ENCODE measurements around the gene DNAH12. TPM values are rescaled to one million over a fixed set of nuclear protein-coding genes. Genes with fewer than 3 reads are reported as not detected.

DNAH12 gene
- total RNA-seq, 1 experiment from 2014 or later, result not detected

GRCh38 chr3:57314204-57314603 is 229.9 kb downstream of the DNAH12 start:
- Histone ChIP-seq H3K4me2 (ENCODE audit: low read length) (no peak overlapping the region), H3K4me1 (ENCODE audit: control insufficient read depth in 1 of 2, insufficient read depth in 2 of 2, low read length in 2 of 2) (no peaks in the 10 kb centered on the region), H3K79me2 (ENCODE audit: insufficient read depth, low read length) (no peaks in the 10 kb centered on the region), H3K9me2 (ENCODE audit: insufficient read depth) (no peaks in the 10 kb centered on the region), H3K27ac (ENCODE audit: low read depth, low read length) (no peak overlapping the region), H3K27me3 (ENCODE audit: insufficient read depth, low read length) (no peaks in the 10 kb centered on the region), H3K9me3 (ENCODE audit: control insufficient read depth in 1 of 2, insufficient read depth in 1 of 2, low read depth in 1 of 2, low read length in 2 of 2) (peaks cover 0 to 4% of the 10 kb centered on the region in 2 experiments; a peak in 2 of 4 replicates), H3K36me3 (ENCODE audit: control insufficient read depth in 1 of 2, insufficient read depth in 2 of 2, low read length in 2 of 2) (no peaks in the 10 kb centered on the region), H2AFZ (ENCODE audit: low read depth, low read length, poor library complexity, severe bottlenecking) (no peak overlapping the region), H3K4me3 (replicated peaks in 1 of 2; ENCODE audit: low read depth in 1 of 2, low read length in 2 of 2) (no peak overlapping the region), H4K20me1 (ENCODE audit: insufficient read depth) (no peaks in the 10 kb centered on the region), H3K9ac (ENCODE audit: low read length) (no peak overlapping the region)
- intact Hi-C loops (cut with micrococcal nuclease), result no loop called here
- CTCF ChIA-PET, result no interaction called here
- RAD21 ChIA-PET (ENCODE audit: low non-redundant PET in 1 of 2, low total read pairs in 2 of 2, uncharacterized antibody in 2 of 2, unreplicated experiment in 2 of 2), result no interaction called here
- TF ChIP-seq EGR1 (IDR thresholded peaks at IDR 0.05; ENCODE audit: low read depth) (no peak), EZH2phosphoT487 (IDR thresholded peaks at IDR 0.05; ENCODE audit: borderline replicate concordance) (no peak), SP1 (IDR thresholded peaks at IDR 0.05; ENCODE audit: low read depth) (no peak), TCF7L2 (IDR thresholded peaks at IDR 0.05; ENCODE audit: borderline replicate concordance, extremely low read depth, insufficient read depth, insufficient read length) (no peak), MAX (IDR thresholded peaks at IDR 0.05) (no peak), CEBPB (IDR thresholded peaks at IDR 0.05; ENCODE audit: low read depth) (no peak), CBX3 (IDR thresholded peaks at IDR 0.05; ENCODE audit: low read depth) (no peak), SRF (IDR thresholded peaks at IDR 0.05; ENCODE audit: low read depth) (no peak), POLR2A (IDR thresholded peaks at IDR 0.05; ENCODE audit: borderline replicate concordance, extremely low read depth, insufficient read depth, insufficient read length) (no peak), FOSL1 (IDR thresholded peaks at IDR 0.05; ENCODE audit: low read depth) (no peak), JUND (IDR thresholded peaks at IDR 0.05) (no peak), SIN3A (IDR thresholded peaks at IDR 0.05; ENCODE audit: low read depth) (no peak), ATF3 (IDR thresholded peaks at IDR 0.05) (no peak), ZNF274 (IDR thresholded peaks at IDR 0.05; ENCODE audit: low read depth, low read length) (no peak), ZFX (IDR thresholded peaks at IDR 0.05) (no peak), YY1 (IDR thresholded peaks at IDR 0.05; ENCODE audit: extremely low read depth, insufficient replicate concordance, low read depth, low read length) (no peak), ELF1 (IDR thresholded peaks at IDR 0.05; ENCODE audit: borderline replicate concordance, low read depth) (no peak), REST (IDR thresholded peaks at IDR 0.05; ENCODE audit: low read depth) (no peak)
- no peak for DNase-seq (ENCODE audit: low read depth, low spot score)
- BruUV-seq (replicated peaks), result no TSS peak
- POLR2A ChIA-PET, result no interaction called here
- no peak for ATAC-seq

Data from HCT116 (cell line).